ENCODE measurements around the gene FMN1.

GRCh38 chr15:33115191-33115861, 79.2 kb downstream of the FMN1 start:
- TF ChIP-seq MXI1 (conservative IDR thresholded peaks at IDR 0.05; ENCODE audit: poor library complexity, severe bottlenecking) = no peak
- TF ChIP-seq CTCF (IDR thresholded peaks at IDR 0.05; ENCODE audit: poor library complexity, severe bottlenecking) = no peak
- no peak for TF ChIP-seq TAF1 (IDR thresholded peaks at IDR 0.05; ENCODE audit: low read depth)
- no peak for TF ChIP-seq EZH2 (IDR thresholded peaks at IDR 0.05; ENCODE audit: borderline replicate concordance, insufficient read depth, low read length, poor library complexity, severe bottlenecking)
- no peak for TF ChIP-seq POLR2AphosphoS5 (IDR thresholded peaks at IDR 0.05)
- TF ChIP-seq EP300 (conservative IDR thresholded peaks at IDR 0.05; ENCODE audit: poor library complexity, severe bottlenecking) = no peak
